Activated T-cell treated with anti-CD3 and anti-CD28 coated beads for 24 hours (primary cell): ENCODE measurements around the gene ATL3.
"Not testable (repeated sequence)": the region's sequence is repeated elsewhere in the genome, so short reads cannot be mapped to it uniquely, and the experiment has no call there.

Experiments used
- DNase-seq: peaks from one replicate; pipeline ENCODE4 v3.0.0-alpha.2; 2020; ENCODE audit warnings: low read depth

Gene ATL3

GRCh38 chr11:63619967-63620366, 51.2 kb downstream of the ATL3 start:
- no peak for DNase-seq

- DNase-seq: not testable (repeated sequence)
Measured at GRCh38 chr11:63617686-63618085, 53.5 kb downstream of the ATL3 start.

- DNase-seq: no peak
Measured at GRCh38 chr11:63616953-63617352, 54.2 kb downstream of the ATL3 start.

- no peak for DNase-seq
Measured at GRCh38 chr11:63614136-63614671, 57.0 kb downstream of the ATL3 start, which contains the start of gene PLAAT3. Gene PLAAT3, minus strand, starts transcription at chr11:63614433. Its CDS starts 419 bp downstream, at chr11:63614014.

GRCh38 chr11:63613517-63614135, 57.5 kb downstream of the ATL3 start:
- no peak for DNase-seq

- DNase-seq: no peak
Measured at GRCh38 chr11:63612181-63612580, 59.0 kb downstream of the ATL3 start.

- DNase-seq: no peak
Measured at GRCh38 chr11:63611395-63611747, 59.8 kb downstream of the ATL3 start.

GRCh38 chr11:63610604-63611394, 60.4 kb downstream of the ATL3 start:
- DNase-seq: no peak

- no peak for DNase-seq
Measured at GRCh38 chr11:63609971-63610580, 61.1 kb downstream of the ATL3 start.

- DNase-seq: no peak
Measured at GRCh38 chr11:63609536-63609935, 61.6 kb downstream of the ATL3 start.

- DNase-seq: no peak
Measured at GRCh38 chr11:63608353-63609345, 62.5 kb downstream of the ATL3 start.

- DNase-seq: no peak
Measured at GRCh38 chr11:63603180-63603518, 68.0 kb downstream of the ATL3 start.

- not testable (repeated sequence) for DNase-seq
Measured at GRCh38 chr11:63602290-63603179, 68.6 kb downstream of the ATL3 start.

GRCh38 chr11:63599211-63600122, 71.7 kb downstream of the ATL3 start:
- DNase-seq: no peak

GRCh38 chr11:63598556-63598955, 72.6 kb downstream of the ATL3 start:
- no peak for DNase-seq

- DNase-seq: no peak
Measured at GRCh38 chr11:63595296-63595695, 75.9 kb downstream of the ATL3 start.

- DNase-seq: no peak
Measured at GRCh38 chr11:63592975-63593395, 78.2 kb downstream of the ATL3 start.

GRCh38 chr11:63590024-63590788, 81.0 kb downstream of the ATL3 start:
- no peak for DNase-seq

- no peak for DNase-seq
Measured at GRCh38 chr11:63589000-63589399, 82.2 kb downstream of the ATL3 start.
